Mesenchymal stem cell (in vitro differentiated cells and primary cell): ENCODE measurements around the gene PRKCI. TPM values are rescaled to one million over a fixed set of nuclear protein-coding genes. Genes with fewer than 3 reads are reported as not detected.

Experiments
- DNase-seq: peaks from one replicate; pipeline ENCODE4 v3.0.0-alpha.2; 2013
- H2AFZ ChIP-seq: one replicate; pipeline ENCODE4 v1.6.1; 2013; ENCODE audit warnings: low read depth, mild to moderate bottlenecking, control low read depth, inconsistent platforms, low read length, moderate library complexity
- H2AK5ac ChIP-seq: 2 replicates; pipeline ENCODE4 v1.6.1; 2013; ENCODE audit warnings: low read length, moderate library complexity, mild to moderate bottlenecking, inconsistent platforms; ENCODE audit not compliant: severe bottlenecking
- H2BK120ac ChIP-seq: one replicate; pipeline ENCODE4 v1.6.1; 2013; ENCODE audit warnings: low read depth, mild to moderate bottlenecking, inconsistent platforms, low read length, moderate library complexity
- H2BK12ac ChIP-seq, 2 experiments: one replicate each; pipeline ENCODE4 v1.6.1; 2013; ENCODE audit warnings: inconsistent platforms in 2 of 2, low read length in 2 of 2, mild to moderate bottlenecking in 2 of 2, moderate library complexity in 2 of 2, control low read depth in 1 of 2
- H2BK15ac ChIP-seq: one replicate; pipeline ENCODE4 v1.6.1; 2013; ENCODE audit warnings: mild to moderate bottlenecking, low read depth, inconsistent platforms; ENCODE audit not compliant: poor library complexity, severe bottlenecking
- H2BK5ac ChIP-seq: 2 replicates; pipeline ENCODE4 v1.6.1; 2013; ENCODE audit warnings: low read depth, mild to moderate bottlenecking, low read length, control low read depth, inconsistent platforms; ENCODE audit not compliant: poor library complexity, severe bottlenecking
- H3K14ac ChIP-seq, 2 experiments: one replicate each; pipeline ENCODE4 v1.6.1; 2013; ENCODE audit warnings: inconsistent platforms in 2 of 2, low read length in 2 of 2, control low read depth in 1 of 2, mild to moderate bottlenecking in 1 of 2, moderate library complexity in 1 of 2
- H3K18ac ChIP-seq, 2 experiments: one replicate each; pipeline ENCODE4 v1.6.1; 2013; ENCODE audit warnings: inconsistent platforms in 2 of 2, low read length in 2 of 2, control low read depth in 1 of 2, low read depth in 1 of 2, mild to moderate bottlenecking in 1 of 2
- H3K23ac ChIP-seq, 2 experiments: one replicate each; pipeline ENCODE4 v1.6.1; 2013; ENCODE audit warnings: inconsistent platforms in 2 of 2, low read length in 2 of 2, mild to moderate bottlenecking in 2 of 2, moderate library complexity in 2 of 2, control low read depth in 1 of 2
- H3K27ac ChIP-seq: 2 replicates; pipeline ENCODE4 v1.5.1; 2013; ENCODE audit warnings: mild to moderate bottlenecking, moderate library complexity, low read length, control low read depth, inconsistent platforms; ENCODE audit not compliant: poor library complexity, severe bottlenecking
- H3K27me3 ChIP-seq, 2 experiments: 2 replicates each; pipeline versions ENCODE4 v1.6.1 to v1.7.0; 2013; ENCODE audit warnings: low read length in 2 of 2, mild to moderate bottlenecking in 2 of 2, moderate library complexity in 2 of 2, control low read depth in 1 of 2, inconsistent platforms in 1 of 2; ENCODE audit not compliant: control insufficient read depth in 1 of 2, insufficient read depth in 1 of 2
- H3K36me3 ChIP-seq, 2 experiments: 2 replicates each; pipeline versions ENCODE4 v1.6.1 to v1.7.0; 2013; ENCODE audit warnings: low read length in 2 of 2, control low read depth in 1 of 2, inconsistent platforms in 1 of 2, low read depth in 1 of 2, mild to moderate bottlenecking in 1 of 2; ENCODE audit not compliant: insufficient read depth in 2 of 2, control insufficient read depth in 1 of 2
- H3K4ac ChIP-seq, 2 experiments: one replicate each; pipeline ENCODE4 v1.6.1; 2013; ENCODE audit warnings: inconsistent platforms in 2 of 2, low read length in 2 of 2, mild to moderate bottlenecking in 2 of 2, moderate library complexity in 2 of 2, control low read depth in 1 of 2, low read depth in 1 of 2
- H3K4me1 ChIP-seq: 2 replicates; pipeline ENCODE4 v1.6.1; 2013; ENCODE audit warnings: low read depth, low read length, control low read depth; ENCODE audit not compliant: control insufficient read depth, insufficient read depth
- H3K4me2 ChIP-seq: 2 replicates; pipeline ENCODE4 v1.6.1; 2013; ENCODE audit warnings: low read length, mild to moderate bottlenecking, inconsistent platforms; ENCODE audit not compliant: poor library complexity, severe bottlenecking
- H3K4me3 ChIP-seq, 2 experiments: 2 replicates each; pipeline versions ENCODE4 v1.5.1 to v1.7.0; 2013; ENCODE audit warnings: low read length in 2 of 2, mild to moderate bottlenecking in 2 of 2, control low read depth in 1 of 2, low read depth in 1 of 2; ENCODE audit not compliant: insufficient read depth in 1 of 2
- H3K79me1 ChIP-seq: replicated peaks from 2 replicates; pipeline ENCODE4 v1.6.1; 2013; ENCODE audit warnings: mild to moderate bottlenecking, control low read depth, low read length, inconsistent platforms; ENCODE audit not compliant: poor library complexity, severe bottlenecking
- H3K9ac ChIP-seq: 2 replicates; pipeline ENCODE4 v1.7.0; 2013; ENCODE audit warnings: mild to moderate bottlenecking, low read length, moderate library complexity
- H3K9me3 ChIP-seq: 2 replicates; pipeline ENCODE4 v1.7.0; 2013; ENCODE audit warnings: mild to moderate bottlenecking, low read length; ENCODE audit not compliant: control insufficient read depth
- H4K8ac ChIP-seq: one replicate; pipeline ENCODE4 v1.6.1; 2013; ENCODE audit warnings: inconsistent platforms, mild to moderate bottlenecking, low read length, moderate library complexity
- H4K91ac ChIP-seq: one replicate; pipeline ENCODE4 v1.6.1; 2013; ENCODE audit warnings: mild to moderate bottlenecking, low read length, inconsistent platforms
- WGBS: methylation state at CpG from one replicate; pipeline ENCODE4 v1.1.7; 2013; ENCODE audit warnings: mixed read lengths; 5-methylcytosine and 5-hydroxymethylcytosine counted together
- small RNA-seq: library from polyadenylated mRNA; stranded (forward); fragments of <200 nt; extraction: miRNeasy Mini kit (QIAGEN cat#:217004); gene quantifications from one replicate; pipeline ENCODE3, GENCODE V24; 2013; ENCODE audit warnings: low read depth

The PRKCI gene

DNA sequence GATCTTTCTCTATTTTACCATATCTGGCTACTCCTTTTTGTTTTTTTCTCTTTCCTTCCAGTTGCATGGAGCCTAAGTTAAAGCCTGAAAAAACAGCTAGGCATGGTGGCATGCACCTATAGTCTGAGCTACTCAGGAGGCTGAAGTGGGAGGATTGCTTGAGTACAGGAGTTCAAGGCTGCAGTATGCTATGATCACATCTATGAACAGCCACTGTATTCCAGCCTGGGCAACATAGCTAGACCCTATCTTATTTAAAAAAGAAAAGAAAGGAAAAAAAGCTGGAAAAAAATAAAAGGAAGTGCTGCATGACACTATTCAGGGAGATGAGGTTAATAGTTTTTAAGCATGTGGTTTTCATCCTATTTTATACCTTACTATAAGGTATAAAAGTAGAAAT, 131.3 kb downstream of the PRKCI start:
- Histone ChIP-seq H3K36me3 (no peaks in the 10 kb centered on the region), H2AFZ (no peak overlapping the region), H3K4me1 (peaks cover 1% of the 10 kb centered on the region), H3K18ac (no peak overlapping the region), H3K9ac (no peak overlapping the region), H3K23ac (no peak overlapping the region), H2BK5ac (no peak overlapping the region), H2BK15ac (no peak overlapping the region), H2BK120ac (no peak overlapping the region), H3K4me2 (no peak overlapping the region), H3K79me1 (no peaks in the 10 kb centered on the region), H3K4me3 (no peak overlapping the region), H3K27me3 (no peaks in the 10 kb centered on the region), H2AK5ac (no peak overlapping the region), H3K9me3 (no peaks in the 10 kb centered on the region), H2BK12ac (no peak overlapping the region), H4K91ac (no peak overlapping the region), H3K27ac (no peak overlapping the region), H3K4ac (no peak overlapping the region), H3K14ac (no peak overlapping the region), H4K8ac (no peak overlapping the region)
- no peak for DNase-seq

DNA sequence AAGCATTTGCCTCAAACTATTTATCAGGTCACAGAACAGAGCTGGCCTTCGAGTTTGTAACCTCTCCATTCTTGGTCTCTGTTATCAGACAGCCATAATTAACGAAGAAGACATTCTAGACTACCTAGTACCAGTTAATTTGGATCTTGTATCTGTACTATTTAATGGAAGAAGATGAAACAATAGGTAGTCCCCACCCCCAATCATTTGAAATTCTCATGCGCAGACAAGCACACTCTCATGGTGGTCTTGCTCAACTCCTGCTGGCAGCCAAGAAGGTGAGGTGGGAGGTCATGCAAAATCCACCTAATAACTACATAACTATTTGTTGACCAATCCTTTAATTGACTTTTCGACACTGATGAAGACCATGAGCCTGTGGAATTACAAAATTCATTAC, 132.5 kb downstream of the PRKCI start:
- no peak overlapping the region for H3K23ac ChIP-seq
- no peak overlapping the region for H3K14ac ChIP-seq
- H4K91ac ChIP-seq, result no peak overlapping the region
- no peak overlapping the region for H2AFZ ChIP-seq
- no peak overlapping the region for H3K4me2 ChIP-seq
- no peak overlapping the region for H3K27ac ChIP-seq
- no peak overlapping the region for H2BK15ac ChIP-seq
- no peak overlapping the region for H3K18ac ChIP-seq
- peaks cover 1% of the 10 kb centered on the region for H3K4me1 ChIP-seq
- H3K79me1 ChIP-seq, result no peaks in the 10 kb centered on the region
- no peak overlapping the region for H2AK5ac ChIP-seq
- H2BK12ac ChIP-seq, result peak overlapping the region in 1 of 2 experiments; percentile 48
- WGBS, result 100% methylated on average over 2 of the region's 4 CpGs
- H3K4ac ChIP-seq, result peak overlapping the region in 1 of 2 experiments; percentile 26
- H4K8ac ChIP-seq, result no peak overlapping the region
- H2BK120ac ChIP-seq, result no peak overlapping the region
- no peaks in the 10 kb centered on the region for H3K9me3 ChIP-seq
- H3K9ac ChIP-seq, result no peak overlapping the region
- no peak for DNase-seq
- no peaks in the 10 kb centered on the region for H3K27me3 ChIP-seq
- H3K36me3 ChIP-seq, result no peaks in the 10 kb centered on the region
- no peak overlapping the region for H3K4me3 ChIP-seq
- H2BK5ac ChIP-seq, result no peak overlapping the region

Small RNA genes lying within 50 kb of the gene (small RNA-seq; reads per million reads assigned to genes)
- not detected for gene RF00019
